ENCODE data around the gene DCUN1D3. TPM values are rescaled to one million over a fixed set of nuclear protein-coding genes. Genes with fewer than 3 reads are reported as not detected.

The DCUN1D3 gene
- total RNA-seq, 1 experiment from 2014 or later: 16.4 TPM

GRCh38 chr16:20930365-20930690 lies 30.2 kb upstream of the DCUN1D3 start:
- no peak for TF ChIP-seq JUND (IDR thresholded peaks at IDR 0.05)
- TF ChIP-seq SIN3A (IDR thresholded peaks at IDR 0.05; ENCODE audit: low read depth): no peak
- no peak for TF ChIP-seq TCF7L2 (IDR thresholded peaks at IDR 0.05; ENCODE audit: borderline replicate concordance, extremely low read depth, insufficient read depth, insufficient read length)
- TF ChIP-seq POLR2AphosphoS5 (IDR thresholded peaks at IDR 0.05; ENCODE audit: low read depth, low read length): no peak
- no peak for TF ChIP-seq ELF1 (IDR thresholded peaks at IDR 0.05; ENCODE audit: borderline replicate concordance, low read depth)
- TF ChIP-seq YY1 (IDR thresholded peaks at IDR 0.05; ENCODE audit: extremely low read depth, insufficient replicate concordance, low read depth, low read length): no peak
- TF ChIP-seq REST (IDR thresholded peaks at IDR 0.05; ENCODE audit: low read depth): no peak
- no peak for TF ChIP-seq CTCF (IDR thresholded peaks at IDR 0.05 in 2 of 3, conservative IDR thresholded peaks at IDR 0.05 in 1 of 3; ENCODE audit: borderline replicate concordance in 1 of 3, insufficient read depth in 1 of 3, low read depth in 2 of 3, low read length in 2 of 3)
- no peak for TF ChIP-seq SP1 (IDR thresholded peaks at IDR 0.05; ENCODE audit: low read depth)
- TF ChIP-seq ZNF274 (IDR thresholded peaks at IDR 0.05; ENCODE audit: low read depth, low read length): no peak
- TF ChIP-seq FOSL1 (IDR thresholded peaks at IDR 0.05; ENCODE audit: low read depth): no peak
- no peak for TF ChIP-seq CBX3 (IDR thresholded peaks at IDR 0.05; ENCODE audit: low read depth)
- TF ChIP-seq POLR2A (IDR thresholded peaks at IDR 0.05; ENCODE audit: borderline replicate concordance, extremely low read depth, insufficient read depth, insufficient read length): no peak
- TF ChIP-seq ZBTB33 (IDR thresholded peaks at IDR 0.05; ENCODE audit: extremely low read depth, insufficient replicate concordance, low read length): no peak
- TF ChIP-seq ZFX (IDR thresholded peaks at IDR 0.05): no peak
- no peak for TF ChIP-seq EZH2phosphoT487 (IDR thresholded peaks at IDR 0.05; ENCODE audit: borderline replicate concordance)
- TF ChIP-seq MAX (IDR thresholded peaks at IDR 0.05): no peak
- no peak for TF ChIP-seq EGR1 (IDR thresholded peaks at IDR 0.05; ENCODE audit: low read depth)
- no peaks in the 10 kb centered on the region for H4K20me1 ChIP-seq (ENCODE audit: insufficient read depth)
- H2AFZ ChIP-seq (ENCODE audit: low read depth, low read length, poor library complexity, severe bottlenecking): no peak overlapping the region
- no peaks in the 10 kb centered on the region for H3K36me3 ChIP-seq (ENCODE audit: control insufficient read depth in 1 of 2, insufficient read depth in 2 of 2, low read length in 2 of 2)
- H3K27me3 ChIP-seq (ENCODE audit: insufficient read depth, low read length): no peaks in the 10 kb centered on the region
- H3K9me3 ChIP-seq (ENCODE audit: control insufficient read depth in 1 of 2, insufficient read depth in 1 of 2, low read depth in 1 of 2, low read length in 2 of 2): no peaks in the 10 kb centered on the region
- DNase-seq (ENCODE audit: low read depth, low spot score) (no peak), ATAC-seq (no peak)
- H3K9ac ChIP-seq (ENCODE audit: low read length): no peak overlapping the region
- no peak overlapping the region for H3K4me3 ChIP-seq (replicated peaks in 1 of 2; ENCODE audit: low read depth in 1 of 2, low read length in 2 of 2)
- peaks cover 0 to 4% of the 10 kb centered on the region in 2 experiments; a peak in 1 of 4 replicates for H3K4me1 ChIP-seq (ENCODE audit: control insufficient read depth in 1 of 2, insufficient read depth in 2 of 2, low read length in 2 of 2)
- BruUV-seq (replicated peaks): no TSS peak
- intact Hi-C loops (cut with micrococcal nuclease): no loop called here
- no peak overlapping the region for H3K27ac ChIP-seq (ENCODE audit: low read depth, low read length)
- RAD21 ChIA-PET (ENCODE audit: low non-redundant PET in 1 of 2, low total read pairs in 2 of 2, uncharacterized antibody in 2 of 2, unreplicated experiment in 2 of 2): no interaction called here
- H3K9me2 ChIP-seq (ENCODE audit: insufficient read depth): no peaks in the 10 kb centered on the region
- H3K79me2 ChIP-seq (ENCODE audit: insufficient read depth, low read length): no peaks in the 10 kb centered on the region
- CTCF ChIA-PET: no interaction called here
- H3K4me2 ChIP-seq (ENCODE audit: low read length): no peak overlapping the region
- POLR2A ChIA-PET: no interaction called here
